Duodenal mucosa (tissue), 2 donors: Measurements from ENCODE around the gene ZNF407.
"Not testable (repeated sequence)": the region's sequence is repeated elsewhere in the genome, so short reads cannot be mapped to it uniquely, and the experiment has no call there.

ENCODE experiments used
- H3K27ac ChIP-seq: one replicate; pipeline ENCODE4 v1.7.0; 2013; ENCODE audit warnings: low read depth, low read length
- H3K27me3 ChIP-seq, 2 donors: one replicate each; pipeline ENCODE4 v1.7.0; 2013; ENCODE audit warnings: low read length in 2 of 2, control low read depth in 1 of 2; ENCODE audit not compliant: insufficient read depth in 2 of 2, control insufficient read depth in 1 of 2
- H3K36me3 ChIP-seq, 2 donors: one replicate each; pipeline ENCODE4 v1.7.0; 2013; ENCODE audit warnings: low read length in 2 of 2, control low read depth in 1 of 2; ENCODE audit not compliant: insufficient read depth in 2 of 2, control insufficient read depth in 1 of 2
- H3K4me1 ChIP-seq, 2 donors: one replicate each; pipeline ENCODE4 v1.7.0; 2013; ENCODE audit warnings: low read length in 2 of 2, control low read depth in 1 of 2; ENCODE audit not compliant: insufficient read depth in 2 of 2, control insufficient read depth in 1 of 2
- H3K4me3 ChIP-seq, 2 donors: one replicate each; pipeline ENCODE4 v1.7.0; 2013; ENCODE audit warnings: low read length in 2 of 2, low read depth in 1 of 2
- H3K9ac ChIP-seq, 2 donors: one replicate each; pipeline ENCODE4 v1.7.0; 2013; ENCODE audit warnings: low read length in 2 of 2, low read depth in 1 of 2
- H3K9me3 ChIP-seq, 2 donors: one replicate each; pipeline ENCODE4 v1.7.0; 2013; ENCODE audit warnings: low read length in 2 of 2, control low read depth in 1 of 2; ENCODE audit not compliant: control insufficient read depth in 1 of 2

ZNF407 gene

GRCh38 chr18:75085676-75086075 is 488.0 kb downstream of the ZNF407 start:
- H3K9ac ChIP-seq, H3K4me1 ChIP-seq, H3K27ac ChIP-seq, H3K4me3 ChIP-seq, H3K27me3 ChIP-seq, H3K36me3 ChIP-seq, H3K9me3 ChIP-seq: not testable (repeated sequence)

DNA sequence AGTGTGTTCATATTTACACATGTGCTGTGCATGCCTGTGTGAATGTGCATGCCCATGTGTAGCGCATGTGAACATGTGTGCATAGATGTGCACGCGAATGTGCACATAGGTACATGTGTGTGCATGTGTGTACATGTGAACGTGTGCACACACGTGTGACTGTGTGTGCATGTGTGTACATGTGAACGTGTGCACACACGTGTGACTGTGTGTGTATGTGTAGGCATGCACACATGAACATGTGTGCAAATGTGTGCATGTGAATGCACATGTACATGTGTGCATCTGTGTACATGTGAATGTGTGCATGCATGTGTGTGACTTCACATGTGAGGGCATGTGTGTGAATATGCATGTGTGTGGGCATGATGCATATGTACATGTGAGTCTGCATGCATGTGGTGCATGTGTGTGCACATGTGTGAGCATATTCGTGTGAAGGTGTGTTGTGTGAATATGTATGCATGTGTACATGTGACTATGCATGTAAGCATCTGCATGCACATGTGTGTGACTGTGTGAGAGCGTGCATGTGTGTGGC is 488.9 kb downstream of the ZNF407 start:
- H3K9ac ChIP-seq, result no peak overlapping the region
- H3K4me3 ChIP-seq, result no peak overlapping the region
- H3K9me3 ChIP-seq, result peaks cover 6 to 9% of the 10 kb centered on the region in 2 donors
- no peaks in the 10 kb centered on the region for H3K27me3 ChIP-seq
- no peak overlapping the region for H3K27ac ChIP-seq
- H3K36me3 ChIP-seq, result peaks cover 0 to 2% of the 10 kb centered on the region in 2 donors
- no peaks in the 10 kb centered on the region for H3K4me1 ChIP-seq

- H3K36me3 ChIP-seq, result peaks cover 0 to 2% of the 10 kb centered on the region in 2 donors
- no peaks in the 10 kb centered on the region for H3K27me3 ChIP-seq
- no peak overlapping the region for H3K4me3 ChIP-seq
- no peaks in the 10 kb centered on the region for H3K4me1 ChIP-seq
- peaks cover 6 to 9% of the 10 kb centered on the region in 2 donors for H3K9me3 ChIP-seq
- H3K9ac ChIP-seq, result no peak overlapping the region
- H3K27ac ChIP-seq, result no peak overlapping the region
Observed at GRCh38 chr18:75087119-75088020, 489.7 kb downstream of the ZNF407 start.

DNA sequence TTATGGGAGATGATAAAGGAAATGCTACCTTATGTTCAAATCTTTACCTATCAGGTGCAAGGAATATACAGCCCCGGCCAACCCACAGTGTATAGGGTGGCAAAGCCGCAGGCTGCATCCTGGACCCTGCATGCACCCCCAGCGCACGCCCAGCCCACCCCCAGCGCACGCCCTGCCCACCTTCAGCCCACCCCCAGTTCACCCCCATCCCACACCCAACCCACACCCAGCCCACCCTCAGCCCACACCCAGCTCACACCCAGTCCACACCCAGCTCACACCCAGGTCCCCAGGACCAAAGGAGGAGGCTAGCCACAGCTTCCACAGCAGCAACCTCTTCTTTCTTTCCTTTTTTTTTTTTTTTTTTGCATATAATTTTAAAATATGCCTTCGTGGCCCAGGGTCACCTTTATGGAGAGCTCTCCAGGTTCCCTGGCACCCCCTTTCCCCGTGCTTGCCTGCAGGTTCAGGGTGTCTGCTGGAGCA is 490.4 kb downstream of the ZNF407 start:
- no peak overlapping the region for H3K4me3 ChIP-seq
- H3K4me1 ChIP-seq, result no peaks in the 10 kb centered on the region
- H3K27ac ChIP-seq, result no peak overlapping the region
- H3K36me3 ChIP-seq, result peaks cover 0 to 2% of the 10 kb centered on the region in 2 donors
- H3K9me3 ChIP-seq, result peaks cover 6 to 9% of the 10 kb centered on the region in 2 donors
- H3K27me3 ChIP-seq, result no peaks in the 10 kb centered on the region
- no peak overlapping the region for H3K9ac ChIP-seq

GRCh38 chr18:75088622-75089211 is 491.0 kb downstream of the ZNF407 start:
- Histone ChIP-seq H3K4me1 (no peaks in the 10 kb centered on the region), H3K9ac (no peak overlapping the region), H3K9me3 (peaks cover 6 to 9% of the 10 kb centered on the region in 2 donors), H3K27me3 (no peaks in the 10 kb centered on the region), H3K36me3 (peaks cover 0 to 2% of the 10 kb centered on the region in 2 donors), H3K4me3 (no peak overlapping the region), H3K27ac (no peak overlapping the region)

DNA sequence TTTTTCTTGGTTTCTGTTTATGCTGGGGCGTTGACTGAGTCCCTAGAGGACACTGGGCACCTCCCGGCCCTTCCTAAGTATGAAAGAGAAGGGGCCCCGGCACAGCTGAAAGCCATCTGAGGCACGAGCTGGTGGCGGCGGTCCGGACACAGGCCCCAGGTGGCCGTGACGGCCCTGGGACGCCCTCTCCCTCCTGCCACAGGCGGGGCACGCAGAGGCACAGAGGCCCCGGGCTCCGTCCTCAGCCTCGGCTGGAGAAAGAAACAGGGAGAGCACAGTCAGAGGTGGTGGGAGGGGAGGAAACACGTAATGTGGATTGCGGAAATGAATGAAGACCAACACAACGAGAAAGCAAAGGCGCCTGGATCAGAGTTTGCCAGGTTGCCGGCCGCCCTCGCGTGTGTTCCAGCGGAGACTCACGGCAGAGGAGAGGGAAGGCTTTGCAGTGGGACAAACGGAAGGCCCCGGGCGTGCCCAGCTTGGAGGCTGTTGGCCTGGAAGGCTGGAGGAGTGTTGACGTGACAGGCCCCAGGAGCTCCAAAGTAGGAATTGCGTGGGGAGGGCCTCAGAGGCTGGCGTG is 492.2 kb downstream of the ZNF407 start:
- Histone ChIP-seq H3K4me1 (no peaks in the 10 kb centered on the region), H3K4me3 (no peak overlapping the region), H3K36me3 (peaks cover 0 to 2% of the 10 kb centered on the region in 2 donors), H3K27ac (peak overlapping the region; percentile 10), H3K27me3 (no peaks in the 10 kb centered on the region), H3K9ac (no peak overlapping the region), H3K9me3 (peaks cover 6 to 9% of the 10 kb centered on the region in 2 donors)

DNA sequence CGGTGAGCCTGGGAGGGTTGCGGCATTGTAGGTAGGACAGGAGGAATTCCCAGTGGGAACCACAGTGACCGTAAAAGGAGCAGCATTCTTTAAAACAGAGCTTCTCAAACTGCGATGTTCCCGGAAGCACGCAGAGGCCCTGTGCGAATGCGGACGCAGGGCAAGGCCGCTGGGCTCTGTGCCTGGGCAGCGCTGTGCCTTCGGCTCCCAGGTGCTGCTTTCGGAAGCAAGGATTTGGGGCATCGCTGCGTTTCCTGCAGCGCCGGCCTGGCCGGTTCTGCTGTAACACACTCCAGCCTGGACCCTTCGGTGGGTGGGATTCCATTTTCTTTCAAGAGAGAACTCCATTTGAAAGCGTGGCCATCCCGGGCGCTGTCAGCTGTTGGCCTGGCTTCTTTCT is 492.7 kb downstream of the ZNF407 start:
- H3K9me3 ChIP-seq, result peaks cover 6 to 9% of the 10 kb centered on the region in 2 donors
- H3K27ac ChIP-seq, result no peak overlapping the region
- no peaks in the 10 kb centered on the region for H3K4me1 ChIP-seq
- peaks cover 0 to 2% of the 10 kb centered on the region in 2 donors for H3K36me3 ChIP-seq
- no peaks in the 10 kb centered on the region for H3K27me3 ChIP-seq
- no peak overlapping the region for H3K4me3 ChIP-seq
- H3K9ac ChIP-seq, result no peak overlapping the region

- no peak overlapping the region for H3K4me3 ChIP-seq
- H3K9me3 ChIP-seq, result no peaks in the 10 kb centered on the region
- H3K27me3 ChIP-seq, result no peaks in the 10 kb centered on the region
- H3K27ac ChIP-seq, result no peak overlapping the region
- no peaks in the 10 kb centered on the region for H3K4me1 ChIP-seq
- no peaks in the 10 kb centered on the region for H3K36me3 ChIP-seq
- no peak overlapping the region for H3K9ac ChIP-seq
Observed at GRCh38 chr18:75097491-75098225, 500.0 kb downstream of the ZNF407 start.

DNA sequence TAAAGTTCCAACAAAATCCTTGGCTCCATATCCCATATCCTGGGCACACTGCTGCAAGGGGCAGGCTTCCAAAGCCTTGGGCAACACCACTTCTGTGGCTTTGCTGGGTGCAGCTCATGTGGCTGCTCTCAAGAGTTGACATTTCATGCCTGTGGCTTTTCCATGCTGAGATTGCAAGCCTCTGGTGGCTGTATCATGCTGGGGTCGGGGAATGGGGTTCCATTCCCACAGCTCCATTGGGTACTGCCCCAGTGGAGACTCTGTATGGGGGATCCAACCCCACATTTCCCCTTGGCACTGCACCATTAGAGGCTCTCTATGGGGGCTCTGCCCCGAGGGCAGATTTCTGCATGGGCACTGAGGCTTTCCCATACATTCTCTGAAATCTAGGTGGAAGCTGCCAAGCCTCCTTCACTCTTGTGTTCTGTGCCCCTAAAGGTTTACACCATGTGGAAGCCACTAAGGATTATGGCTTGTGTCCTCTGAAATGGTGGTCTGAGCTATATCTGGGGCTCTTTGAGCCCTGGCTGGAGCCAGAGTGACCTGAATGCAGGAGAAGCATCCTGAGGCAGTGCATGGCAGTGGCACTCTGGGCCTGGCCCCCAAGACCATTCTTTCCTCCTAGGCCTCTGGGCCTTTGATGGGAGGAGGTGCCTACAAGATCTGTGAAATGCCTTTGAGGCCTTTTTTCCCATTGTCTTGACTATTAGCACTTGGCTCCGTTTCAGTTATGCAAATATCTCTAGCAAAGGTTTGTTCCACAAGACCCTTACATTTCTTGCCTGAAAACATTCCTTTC is 503.4 kb downstream of the ZNF407 start:
- no peaks in the 10 kb centered on the region for H3K36me3 ChIP-seq
- H3K27ac ChIP-seq, result no peak overlapping the region

More for the DNA sequence above, 503.4 kb downstream of the ZNF407 start:
- Histone ChIP-seq H3K9me3 (no peaks in the 10 kb centered on the region), H3K4me3 (no peak overlapping the region), H3K27me3 (no peaks in the 10 kb centered on the region), H3K4me1 (no peaks in the 10 kb centered on the region), H3K9ac (no peak overlapping the region)
